ENCODE data around the gene AICDA.
"Not testable (repeated sequence)": the region's sequence is repeated elsewhere in the genome, so short reads cannot be mapped to it uniquely, and the experiment has no call there.

AICDA gene

GRCh38 chr12:8612629-8613028 lies at the start of gene AICDA:
TSS of gene AICDA (minus strand) at chr12:8612859. CDS start at chr12:8612767, 92 bp downstream.
- no peak within 1 kb of the TSS for H3K4me3 ChIP-seq (ENCODE audit: low read depth, low read length)

- no peak overlapping the region for H3K4me3 ChIP-seq (ENCODE audit: low read depth, low read length)
Measured at GRCh38 chr12:8661751-8662150, 49.1 kb upstream of the AICDA start.

- H3K4me3 ChIP-seq (ENCODE audit: low read depth, low read length) = no peak overlapping the region
Measured at GRCh38 chr12:8661016-8661415, 48.4 kb upstream of the AICDA start.

GRCh38 chr12:8658346-8658745 lies 45.7 kb upstream of the AICDA start:
- no peak overlapping the region for H3K4me3 ChIP-seq (ENCODE audit: low read depth, low read length)

GRCh38 chr12:8655421-8655820 lies 42.8 kb upstream of the AICDA start:
- no peak overlapping the region for H3K4me3 ChIP-seq (ENCODE audit: low read depth, low read length)

GRCh38 chr12:8648576-8649205 lies 36.0 kb upstream of the AICDA start:
- no peak overlapping the region for H3K4me3 ChIP-seq (ENCODE audit: low read depth, low read length)

GRCh38 chr12:8647968-8648367 lies 35.3 kb upstream of the AICDA start:
- H3K4me3 ChIP-seq (ENCODE audit: low read depth, low read length) = no peak overlapping the region

GRCh38 chr12:8644345-8645248 lies 31.9 kb upstream of the AICDA start:
- H3K4me3 ChIP-seq (ENCODE audit: low read depth, low read length) = no peak overlapping the region

- H3K4me3 ChIP-seq (ENCODE audit: low read depth, low read length) = no peak overlapping the region
Measured at GRCh38 chr12:8642775-8643174, 30.1 kb upstream of the AICDA start.

- no peak overlapping the region for H3K4me3 ChIP-seq (ENCODE audit: low read depth, low read length)
Measured at GRCh38 chr12:8639936-8640335, 27.3 kb upstream of the AICDA start.

GRCh38 chr12:8638951-8639350 lies 26.3 kb upstream of the AICDA start:
- H3K4me3 ChIP-seq (ENCODE audit: low read depth, low read length) = no peak overlapping the region

GRCh38 chr12:8637666-8638065 lies 25.0 kb upstream of the AICDA start:
- no peak overlapping the region for H3K4me3 ChIP-seq (ENCODE audit: low read depth, low read length)

- no peak overlapping the region for H3K4me3 ChIP-seq (ENCODE audit: low read depth, low read length)
Measured at GRCh38 chr12:8637244-8637643, 24.6 kb upstream of the AICDA start.

- no peak overlapping the region for H3K4me3 ChIP-seq (ENCODE audit: low read depth, low read length)
Measured at GRCh38 chr12:8636581-8636980, 23.9 kb upstream of the AICDA start.

- H3K4me3 ChIP-seq (ENCODE audit: low read depth, low read length) = not testable (repeated sequence)
Measured at GRCh38 chr12:8636007-8636346, 23.3 kb upstream of the AICDA start.

GRCh38 chr12:8635342-8636006 lies 22.8 kb upstream of the AICDA start:
- not testable (repeated sequence) for H3K4me3 ChIP-seq (ENCODE audit: low read depth, low read length)

GRCh38 chr12:8630131-8630530 lies 17.5 kb upstream of the AICDA start:
- H3K4me3 ChIP-seq (ENCODE audit: low read depth, low read length) = no peak overlapping the region

GRCh38 chr12:8629486-8630033 lies 16.9 kb upstream of the AICDA start:
- H3K4me3 ChIP-seq (ENCODE audit: low read depth, low read length) = no peak overlapping the region

- no peak overlapping the region for H3K4me3 ChIP-seq (ENCODE audit: low read depth, low read length)
Measured at GRCh38 chr12:8628731-8629130, 16.1 kb upstream of the AICDA start.

GRCh38 chr12:8624750-8625149 lies 12.1 kb upstream of the AICDA start:
- not testable (repeated sequence) for H3K4me3 ChIP-seq (ENCODE audit: low read depth, low read length)

GRCh38 chr12:8622646-8623045 lies 10.0 kb upstream of the AICDA start:
- no peak overlapping the region for H3K4me3 ChIP-seq (ENCODE audit: low read depth, low read length)

GRCh38 chr12:8615206-8615605 lies 2.5 kb upstream of the AICDA start:
- H3K4me3 ChIP-seq (ENCODE audit: low read depth, low read length) = no peak overlapping the region
